Stimulated activated CD4-positive, alpha-beta T cell treated with anti-CD3 and anti-CD28 coated beads, Interleukin-1b, Interleukin-23, amount 100 ng/mL, for 48 hours (primary cell): ENCODE results near the gene RIMS4.

Experiments used
- DNase-seq: peaks from one replicate; pipeline ENCODE4 v3.0.0-alpha.2; 2020

The RIMS4 gene

DNA sequence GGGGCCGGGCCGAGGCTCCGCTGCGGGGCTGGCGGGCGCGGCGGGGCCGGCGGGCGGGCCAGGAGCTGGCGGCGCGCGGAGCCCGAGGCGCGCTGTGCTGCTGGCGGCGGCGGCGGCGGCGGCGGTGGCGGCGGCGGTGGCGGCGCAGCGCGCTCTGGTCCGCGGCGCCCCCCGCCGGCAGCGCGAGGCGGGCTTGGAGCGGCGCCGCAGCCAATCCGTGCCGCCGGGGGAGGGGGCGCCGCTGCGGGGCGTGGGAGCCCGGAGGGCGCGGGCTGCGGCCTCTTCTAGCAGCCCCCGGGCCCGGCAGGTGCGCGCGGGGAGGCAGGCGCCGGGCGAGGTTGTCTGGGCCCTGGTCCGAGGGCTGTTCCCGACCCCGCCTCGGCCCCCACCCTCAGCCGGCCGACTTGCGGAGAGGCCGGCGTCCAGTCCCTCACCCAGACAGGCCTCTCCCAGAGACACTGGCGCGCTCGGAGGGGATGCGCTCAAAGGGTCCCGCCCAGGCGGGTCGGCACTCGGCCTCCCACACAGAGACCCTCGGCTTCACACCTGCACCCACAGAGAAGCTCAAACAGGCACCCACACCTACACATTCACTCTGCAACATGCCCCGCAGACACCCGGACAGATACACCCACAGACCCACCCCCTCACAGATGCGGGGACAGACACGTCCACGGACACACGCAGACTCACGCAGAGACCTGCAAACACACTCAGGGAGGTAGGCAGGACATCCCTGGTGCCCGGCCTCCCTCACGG is at the start of gene RIMS4:
TSS of gene RIMS4 (minus strand) at position 156 of the 759 bp plus-strand sequence. CDS start 275 bp downstream, outside the sequence.
- no peak for DNase-seq

- no peak for DNase-seq
These were observed 48.4 kb upstream of the RIMS4 start for GRCh38 chr20:44858606-44859360.

DNA sequence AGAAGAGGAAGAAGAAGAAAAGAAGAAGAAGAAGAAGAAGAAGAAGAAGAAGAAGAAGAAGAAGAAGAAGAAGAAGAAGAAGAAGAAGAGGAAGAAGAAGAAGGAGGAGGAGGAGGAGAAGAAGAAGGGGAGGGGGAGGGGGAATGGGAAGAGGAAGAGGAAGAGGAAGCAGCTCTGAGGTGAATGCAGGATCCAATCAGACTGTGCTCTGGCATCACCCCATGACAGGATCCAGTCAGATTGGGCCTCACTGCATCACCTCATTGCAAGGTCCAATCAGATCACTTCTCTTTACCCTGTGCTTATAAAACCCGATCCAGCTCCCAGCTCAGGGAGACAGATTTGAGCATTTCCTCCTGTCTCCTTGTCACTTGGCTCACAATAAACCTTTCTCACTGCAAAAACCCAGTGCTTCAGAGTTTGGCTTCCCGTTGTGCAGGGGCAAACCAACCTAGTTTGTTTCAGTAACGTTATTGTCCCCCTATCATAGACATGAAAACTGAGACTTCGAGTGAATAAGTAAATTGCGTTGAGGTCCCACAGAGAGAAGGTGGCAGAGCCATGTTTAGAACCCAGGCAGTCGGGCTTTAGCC is 46.6 kb upstream of the RIMS4 start:
- no peak for DNase-seq

DNA sequence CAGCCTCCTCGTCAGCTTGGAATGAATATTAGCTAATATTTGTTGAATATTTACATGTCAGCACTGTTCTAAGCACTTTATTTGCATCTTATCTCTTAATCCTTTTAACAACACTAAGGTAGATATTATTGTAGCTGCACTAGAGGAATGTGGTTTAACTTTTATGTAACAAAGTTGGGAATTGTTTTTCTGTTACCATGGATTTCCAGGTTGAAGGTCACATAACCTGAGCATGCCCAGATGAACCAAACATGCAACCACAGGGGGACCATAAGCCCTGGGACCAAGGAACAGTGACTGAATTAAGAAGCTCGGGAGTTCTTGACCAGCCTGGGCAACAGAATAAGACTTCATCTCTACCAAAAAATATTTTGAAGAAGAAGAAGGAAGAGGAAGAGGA is 46.1 kb upstream of the RIMS4 start:
- no peak for DNase-seq

DNA sequence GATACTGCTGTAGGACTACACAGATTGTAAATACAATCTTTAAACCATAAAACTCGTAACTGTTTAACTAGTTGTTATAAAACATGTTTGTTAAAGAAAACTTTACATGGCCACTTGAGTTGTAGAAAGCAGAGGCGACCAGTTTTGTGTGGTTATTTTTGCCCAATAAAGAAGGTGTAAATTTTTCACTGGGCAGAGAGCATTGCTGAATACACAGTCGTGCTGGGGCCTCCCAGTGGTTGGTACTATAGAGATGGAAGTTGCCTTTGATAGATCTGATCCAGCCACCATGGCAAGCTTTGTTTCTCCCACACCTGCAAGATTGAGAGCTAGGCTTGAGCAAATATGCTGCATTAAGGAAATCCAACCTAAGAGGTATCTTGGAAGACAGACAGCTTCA is 41.2 kb upstream of the RIMS4 start:
- no peak for DNase-seq

GRCh38 chr20:44850837-44851236 is 40.5 kb upstream of the RIMS4 start:
- no peak for DNase-seq

DNA sequence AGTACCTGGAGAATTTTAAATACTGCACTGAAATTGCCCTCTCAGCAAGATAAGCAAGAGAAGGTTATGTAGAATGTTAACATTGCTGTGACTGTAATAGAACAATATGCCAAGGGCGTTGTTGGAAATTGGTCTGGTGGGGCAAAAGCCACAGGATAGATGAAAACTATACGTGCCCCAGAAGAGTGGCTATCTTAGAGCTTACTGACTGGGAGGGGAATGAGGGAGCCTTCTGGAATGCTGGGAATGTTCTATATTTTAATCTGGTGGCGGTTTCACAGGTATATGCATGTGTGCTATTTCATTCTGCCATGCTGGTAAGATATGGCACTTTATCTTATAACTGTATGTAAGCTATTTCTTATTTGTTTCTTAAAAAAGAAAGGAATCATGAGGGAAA is 39.9 kb upstream of the RIMS4 start:
- no peak for DNase-seq

GRCh38 chr20:44849703-44850102 is 39.4 kb upstream of the RIMS4 start:
- no peak for DNase-seq

DNA sequence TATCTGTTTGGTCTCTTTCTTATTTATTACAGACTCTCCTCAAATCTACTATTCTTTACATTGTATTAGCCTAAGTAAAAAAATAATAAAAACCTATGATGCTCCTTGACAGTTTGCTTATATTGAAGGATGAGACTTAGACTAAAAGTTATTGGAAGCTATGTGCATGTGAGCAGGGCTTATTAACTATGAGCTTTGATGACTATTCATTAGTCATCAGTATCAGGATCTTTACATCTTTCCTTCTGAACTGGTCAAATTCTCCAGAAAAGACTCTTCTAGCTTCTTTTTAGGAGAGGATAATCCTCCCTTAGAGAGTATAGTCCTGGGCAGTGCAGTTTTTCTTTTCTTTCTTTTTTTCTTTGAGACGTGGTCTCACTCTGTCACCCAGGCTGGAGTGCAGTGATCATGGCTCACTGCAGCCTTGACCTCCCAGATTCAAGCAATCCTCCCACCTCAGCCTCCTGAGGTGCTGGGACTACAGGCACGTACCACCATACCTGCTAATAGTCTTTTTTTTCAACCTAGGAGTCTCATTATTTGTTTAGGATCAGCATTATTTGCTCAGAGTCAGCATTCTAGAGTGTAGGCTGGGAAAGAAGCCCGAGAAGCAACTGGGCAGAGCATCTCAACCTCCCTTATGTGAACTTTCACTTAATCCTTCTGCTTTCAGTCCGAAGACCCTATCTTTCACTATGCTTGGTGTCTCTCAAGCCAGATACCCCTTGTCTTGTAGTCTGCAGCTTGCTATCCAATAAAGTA is 38.1 kb upstream of the RIMS4 start:
- no peak for DNase-seq

DNA sequence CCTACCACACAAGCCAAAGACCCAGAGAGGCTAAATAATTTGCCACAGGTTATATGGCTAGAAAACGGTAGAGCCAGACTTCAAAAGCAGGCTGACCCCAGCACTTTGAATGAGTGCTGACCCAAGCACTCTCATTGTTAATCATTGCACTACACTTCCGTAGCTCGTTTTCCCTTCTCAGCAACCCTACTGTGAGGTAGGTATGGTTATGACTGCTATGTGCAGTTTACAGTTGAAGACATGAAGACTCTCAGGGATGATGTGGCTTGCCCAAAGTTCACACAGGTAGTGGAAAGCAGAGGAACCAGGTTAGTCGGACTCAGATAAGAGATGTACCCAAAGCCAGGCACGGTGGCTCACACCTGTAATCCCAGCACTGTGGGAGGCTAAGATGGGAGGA is 33.5 kb upstream of the RIMS4 start:
- DNase-seq = no peak

- DNase-seq = no peak
These were observed 31.6 kb upstream of the RIMS4 start for GRCh38 chr20:44841955-44842354.

DNA sequence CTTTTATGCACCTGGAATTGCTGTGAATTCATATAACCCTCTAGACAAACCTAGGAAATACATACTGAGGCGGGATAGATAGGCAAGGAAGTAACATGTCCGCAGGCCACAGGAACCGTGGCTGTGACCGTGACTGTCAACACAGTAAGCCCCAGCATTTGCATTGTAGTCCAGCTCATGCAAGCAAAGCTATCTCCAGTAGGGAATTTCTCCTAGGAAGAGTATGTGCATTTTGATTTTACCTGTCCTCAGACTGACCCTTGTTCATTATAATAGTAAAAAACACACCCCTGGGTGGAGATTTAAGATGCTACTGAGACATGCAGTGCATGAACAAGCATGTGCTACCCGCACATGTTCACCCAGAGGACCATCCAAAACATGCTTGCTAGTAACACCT is 30.5 kb upstream of the RIMS4 start:
- no peak for DNase-seq

DNA sequence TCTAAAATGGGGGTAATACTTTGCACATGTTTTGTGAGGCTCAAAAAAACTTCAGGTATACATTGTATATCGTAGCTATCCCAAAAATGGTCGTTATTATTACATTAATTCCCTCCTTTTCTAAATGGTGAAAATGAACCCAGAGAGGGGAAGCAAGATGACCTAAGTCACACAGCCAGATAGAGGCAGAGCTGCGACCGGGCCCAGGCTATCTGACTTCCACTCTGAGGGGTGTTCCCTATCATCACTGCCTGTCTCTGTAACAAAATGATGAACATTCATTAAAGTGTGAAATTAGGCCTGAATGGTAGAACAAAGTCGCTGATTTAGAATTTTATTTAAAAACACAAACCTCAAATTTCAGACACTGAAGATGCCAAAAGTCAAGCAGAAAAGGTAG is 29.1 kb upstream of the RIMS4 start:
- DNase-seq = no peak

DNA sequence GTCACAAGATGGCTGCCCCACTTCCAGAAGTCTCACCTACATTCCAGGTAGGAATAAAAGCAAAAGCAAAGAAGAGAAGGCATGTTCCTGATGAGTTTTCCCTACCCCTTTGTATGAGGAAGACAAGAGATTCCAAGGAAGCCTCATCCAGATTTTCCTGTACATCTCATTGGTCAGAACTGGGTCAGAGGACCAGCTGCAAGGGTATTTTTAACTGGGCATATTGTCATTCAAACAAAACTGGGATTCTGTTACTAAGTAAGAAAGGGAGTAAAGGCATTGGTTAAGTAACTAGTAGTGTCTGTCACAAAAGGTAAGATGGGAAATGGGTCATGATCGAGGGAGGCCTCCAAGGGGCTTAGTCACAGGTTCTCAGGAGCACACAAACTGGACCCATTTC is 28.2 kb upstream of the RIMS4 start:
- no peak for DNase-seq

DNA sequence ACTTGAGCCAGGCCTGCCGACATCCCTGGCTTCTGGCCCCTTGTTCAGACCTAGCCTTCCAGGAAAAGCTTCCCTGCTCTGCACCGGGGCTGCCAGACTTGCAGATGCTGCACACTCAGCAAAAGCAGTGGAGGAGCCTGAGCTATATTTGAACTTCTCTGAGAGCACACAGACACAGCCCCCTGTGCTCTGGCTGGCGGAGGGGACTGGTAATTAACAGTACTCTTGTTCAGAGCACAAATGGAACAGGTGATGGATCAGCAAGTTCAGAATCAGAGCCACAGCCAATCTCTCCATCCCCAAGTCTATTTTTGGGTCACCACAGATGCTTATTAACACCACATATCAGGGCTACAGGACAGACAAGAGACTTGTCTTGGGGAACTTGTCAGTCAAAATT is 27.6 kb upstream of the RIMS4 start:
- DNase-seq = no peak

- DNase-seq = no peak
These were observed 26.3 kb upstream of the RIMS4 start for GRCh38 chr20:44836601-44837120.

GRCh38 chr20:44835661-44836221 is 25.4 kb upstream of the RIMS4 start:
- no peak for DNase-seq

GRCh38 chr20:44835116-44835515 is 24.8 kb upstream of the RIMS4 start:
- no peak for DNase-seq

DNA sequence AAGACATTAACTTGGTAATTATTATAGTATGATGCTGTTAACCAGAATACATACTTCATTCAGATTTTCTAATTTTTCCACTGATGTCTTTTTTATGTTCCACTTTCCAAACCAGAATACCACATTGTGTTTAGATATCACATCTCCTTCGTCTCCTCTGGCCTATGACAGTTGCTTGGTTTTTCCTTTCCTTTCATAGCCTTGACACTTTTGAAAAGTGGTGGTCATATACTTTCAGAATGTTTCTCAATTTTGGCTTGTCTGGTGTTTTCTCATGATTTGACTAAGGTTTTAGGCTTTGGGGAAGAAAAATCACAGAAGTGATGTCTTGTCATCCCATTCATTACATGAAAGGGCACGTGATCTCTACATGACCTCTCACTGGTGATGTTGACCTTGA is 24.3 kb upstream of the RIMS4 start:
- DNase-seq = no peak

DNA sequence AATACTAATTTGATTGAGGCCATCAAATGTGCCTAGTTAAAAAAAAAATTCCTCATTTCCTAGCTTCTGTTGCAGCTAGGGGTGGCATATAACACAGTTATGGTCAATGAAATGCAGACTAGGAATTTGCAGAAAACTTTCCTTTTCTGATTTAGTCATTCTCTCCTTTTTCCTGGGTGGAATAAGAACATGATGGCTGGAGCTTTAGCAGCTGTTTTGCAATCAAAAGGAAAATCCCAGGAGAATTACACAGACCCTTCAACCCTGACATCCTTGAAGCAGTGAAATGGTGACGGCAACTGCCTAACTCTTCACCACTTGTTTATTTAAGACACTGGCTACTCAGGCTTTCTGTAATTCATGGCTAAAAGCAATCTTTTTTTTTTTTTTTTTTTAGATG is 23.1 kb upstream of the RIMS4 start:
- no peak for DNase-seq

GRCh38 chr20:44832724-44833123 is 22.4 kb upstream of the RIMS4 start:
- DNase-seq = no peak

DNA sequence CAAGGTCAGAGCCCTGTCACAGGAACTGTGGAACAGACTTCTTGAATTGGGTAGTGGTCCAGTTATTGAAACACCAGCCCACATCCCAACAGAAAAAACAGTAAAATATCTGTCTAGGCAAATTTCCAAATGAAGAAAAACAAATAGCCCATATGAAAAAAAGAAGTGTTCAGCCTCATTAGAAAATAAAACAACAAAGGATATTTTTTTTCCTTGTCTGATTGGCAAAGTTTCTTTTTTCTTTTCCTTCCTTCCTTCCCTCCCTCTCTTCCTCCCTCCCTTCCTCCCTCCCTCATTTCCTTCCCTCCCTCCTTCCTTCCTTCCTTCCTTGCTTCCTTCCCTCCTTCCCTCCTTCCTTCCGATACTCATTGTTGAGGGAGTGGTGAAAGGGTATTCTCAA is 20.6 kb upstream of the RIMS4 start:
- no peak for DNase-seq

- no peak for DNase-seq
These were observed 20.2 kb upstream of the RIMS4 start for GRCh38 chr20:44830523-44830922.
